GM23338 (cell line): Measurements from ENCODE around the gene XYLT1. TPM values are rescaled to one million over a fixed set of nuclear protein-coding genes. Genes with fewer than 3 reads are reported as not detected.
"Not testable (repeated sequence)": the region's sequence is repeated elsewhere in the genome, so short reads cannot be mapped to it uniquely, and the experiment has no call there.

Experiments
- ATAC-seq: fragments of 200-7000 bp; cut with Tn5 transposase; 3 replicates; pipeline ENCODE4 v1.9.1; 2020
- DNase-seq: peaks from one replicate; pipeline ENCODE4 v3.0.0-alpha.2; 2015; ENCODE audit warnings: low spot score
- H2AFZ ChIP-seq: fragments of 200-600 bp; sonication (generic); 2 replicates; pipeline ENCODE4 v1.8.0; 2016; ENCODE audit warnings: antibody characterized with exemption, mild to moderate bottlenecking, moderate library complexity
- H3F3A ChIP-seq: fragments of 200-600 bp; sonication (generic); replicated peaks from 2 replicates; pipeline ENCODE4 v1.8.0; 2017; ENCODE audit warnings: antibody characterized with exemption, mixed run types, low read depth
- H3K27ac ChIP-seq: fragments of 200-600 bp; sonication (generic); 2 replicates; pipeline ENCODE4 v1.6.1; 2016; ENCODE audit warnings: low read depth
- H3K27me3 ChIP-seq: fragments of 200-600 bp; sonication (generic); 2 replicates; pipeline ENCODE4 v1.8.0; 2016; ENCODE audit warnings: mild to moderate bottlenecking, mixed run types, moderate library complexity; ENCODE audit not compliant: insufficient read depth
- H3K36me3 ChIP-seq: fragments of 200-600 bp; sonication (generic); 2 replicates; pipeline ENCODE4 v1.8.0; 2016; ENCODE audit warnings: mild to moderate bottlenecking; ENCODE audit not compliant: insufficient read depth
- H3K4me1 ChIP-seq: fragments of 200-600 bp; sonication (generic); 2 replicates; pipeline ENCODE4 v1.8.0; 2016; ENCODE audit warnings: mild to moderate bottlenecking, moderate library complexity; ENCODE audit not compliant: insufficient read depth
- H3K4me2 ChIP-seq: fragments of 200-600 bp; sonication (generic); 2 replicates; pipeline ENCODE4 v1.7.1; 2017; ENCODE audit warnings: mixed run types
- H3K4me3 ChIP-seq: fragments of 200-600 bp; sonication (generic); 2 replicates; pipeline ENCODE4 v1.6.1; 2016; ENCODE audit warnings: mixed run types
- H3K79me2 ChIP-seq: fragments of 200-600 bp; sonication (generic); replicated peaks from 2 replicates; pipeline ENCODE4 v1.8.0; 2017; ENCODE audit warnings: mild to moderate bottlenecking; ENCODE audit not compliant: insufficient read depth
- H3K9me2 ChIP-seq: fragments of 200-600 bp; sonication (generic); 2 replicates; pipeline ENCODE4 v1.8.0; 2017; ENCODE audit not compliant: insufficient read depth
- H4K20me1 ChIP-seq: fragments of 200-600 bp; sonication (generic); replicated peaks from 2 replicates; pipeline ENCODE4 v1.8.0; 2017; ENCODE audit warnings: mild to moderate bottlenecking; ENCODE audit not compliant: insufficient read depth
- H3K27ac Mint-ChIP-seq: 2 replicates; pipeline ENCODE4 v1.8.0; 2020; ENCODE audit warnings: inconsistent platforms, mild to moderate bottlenecking, moderate library complexity, mixed read lengths
- H3K27me3 Mint-ChIP-seq: 3 replicates; pipeline ENCODE4 v1.8.0; 2022; ENCODE audit warnings: low read depth, mild to moderate bottlenecking, moderate library complexity, mixed read lengths, inconsistent platforms; ENCODE audit not compliant: insufficient read depth, poor library complexity
- H3K36me3 Mint-ChIP-seq: 3 replicates; pipeline ENCODE4 v1.8.0; 2021; ENCODE audit warnings: low read depth, mild to moderate bottlenecking, inconsistent platforms, moderate library complexity, mixed read lengths
- H3K4me1 Mint-ChIP-seq: 3 replicates; pipeline ENCODE4 v1.8.0; 2020; ENCODE audit warnings: mild to moderate bottlenecking, inconsistent platforms, mixed read lengths
- H3K4me3 Mint-ChIP-seq: 3 replicates; pipeline ENCODE4 v1.8.0; 2021; ENCODE audit warnings: moderate library complexity, mild to moderate bottlenecking, inconsistent platforms, mixed read lengths
- H3K9me3 Mint-ChIP-seq: 3 replicates; pipeline ENCODE4 v1.8.0; 2020; ENCODE audit warnings: moderate library complexity, mild to moderate bottlenecking, inconsistent platforms, mixed read lengths
- CREB1 ChIP-seq: fragments of 250-450 bp; sonication (Bioruptor Pico); IDR thresholded peaks from 2 replicates; pipeline ENCODE4 v1.5.0; 2020; ENCODE audit warnings: low read depth, mild to moderate bottlenecking, moderate library complexity
- ETS1 ChIP-seq: IDR thresholded peaks from 2 replicates; pipeline ENCODE4 v1.6.1; 2016; ENCODE audit warnings: antibody characterized with exemption
- EZH2 ChIP-seq: fragments of 200-600 bp; sonication (generic); IDR thresholded peaks from one replicate; pipeline ENCODE4 v1.8.0; 2017; ENCODE audit warnings: antibody characterized with exemption, mild to moderate bottlenecking, low read depth; ENCODE audit not compliant: unreplicated experiment
- EZH2phosphoT487 ChIP-seq: fragments of 200-600 bp; sonication (generic); IDR thresholded peaks from one replicate; pipeline ENCODE4 v1.8.1; 2018; ENCODE audit warnings: antibody characterized with exemption; ENCODE audit not compliant: unreplicated experiment
- JUNB ChIP-seq: IDR thresholded peaks from one replicate; pipeline ENCODE4 v1.6.1; 2016; ENCODE audit warnings: antibody characterized with exemption; ENCODE audit not compliant: unreplicated experiment
- NANOG ChIP-seq: IDR thresholded peaks from 2 replicates; pipeline ENCODE4 v1.6.1; 2016; ENCODE audit warnings: antibody characterized with exemption, borderline replicate concordance
- POLR2AphosphoS5 ChIP-seq: IDR thresholded peaks from 2 replicates; pipeline ENCODE4 v1.6.1; 2016; ENCODE audit warnings: antibody characterized with exemption, low read depth
- REST ChIP-seq: IDR thresholded peaks from one replicate; pipeline ENCODE4 v1.6.1; 2018; ENCODE audit warnings: antibody characterized with exemption; ENCODE audit not compliant: unreplicated experiment
- STAT1 ChIP-seq: IDR thresholded peaks from one replicate; pipeline ENCODE4 v1.6.1; 2016; ENCODE audit warnings: antibody characterized with exemption; ENCODE audit not compliant: unreplicated experiment
- ZNF114 ChIP-seq: fragments of 250-450 bp; sonication (Bioruptor Pico); IDR thresholded peaks from 2 replicates; pipeline ENCODE4 v1.5.0; 2020; ENCODE audit warnings: mild to moderate bottlenecking, moderate library complexity
- ZNF331 ChIP-seq: fragments of 250-450 bp; sonication (Bioruptor Pico); IDR thresholded peaks from 2 replicates; pipeline ENCODE4 v1.5.0; 2020; ENCODE audit warnings: low read depth, mild to moderate bottlenecking, moderate library complexity
- ZNF462 ChIP-seq: fragments of 250-450 bp; sonication (Bioruptor Pico); IDR thresholded peaks from 2 replicates; pipeline ENCODE4 v1.5.0; 2020; ENCODE audit warnings: mild to moderate bottlenecking, moderate library complexity
- polyA plus RNA-seq: library from polyadenylated mRNA; unstranded; fragments of >200 nt; fragmentation: Nextera tagmentation; extraction: Ambion mirVana; gene quantifications from 2 replicates; pipeline ENCODE4 v1.2.1, GENCODE V29; 2016
- total RNA-seq: library from RNA; depleted of rRNA; stranded (reverse); fragments of >200 nt; shearing (Covaris generic); gene quantifications from 2 replicates; pipeline ENCODE4 v1.2.3, GENCODE V29; 2014

XYLT1 gene
- total and polyA plus RNA-seq, 2 experiments from 2014 or later: 3.5 to 24.7 TPM

GRCh38 chr16:17482341-17482740, 11.6 kb upstream of the XYLT1 start:
- H4K20me1 ChIP-seq, H3F3A ChIP-seq, H3K4me3 ChIP-seq, H2AFZ ChIP-seq, H3K4me1 ChIP-seq, H3K27me3 ChIP-seq, H3K79me2 ChIP-seq, H3K9me3 Mint-ChIP-seq, DNase-seq, H3K27ac ChIP-seq, H3K4me2 ChIP-seq, H3K27ac Mint-ChIP-seq, H3K4me3 Mint-ChIP-seq, ATAC-seq, H3K9me2 ChIP-seq, H3K36me3 ChIP-seq, H3K36me3 Mint-ChIP-seq: not testable (repeated sequence)
- Mint-ChIP-seq H3K4me1 (peaks cover 10% of the 10 kb centered on the region), H3K27me3 (peaks cover 12% of the 10 kb centered on the region)

GRCh38 chr16:17481736-17482135, 11.0 kb upstream of the XYLT1 start:
- Histone ChIP-seq H3K27ac (no peak overlapping the region), H3K36me3 (no peaks in the 10 kb centered on the region), H3K4me2 (no peak overlapping the region), H4K20me1 (no peaks in the 10 kb centered on the region), H3K79me2 (no peaks in the 10 kb centered on the region), H3K4me1 (peaks cover 6% of the 10 kb centered on the region; the same call in 1 of the 2 replicates), H2AFZ (no peak overlapping the region), H3K27me3 (no peaks in the 10 kb centered on the region), H3F3A (no peaks in the 10 kb centered on the region), H3K4me3 (no peak overlapping the region), H3K9me2 (no peaks in the 10 kb centered on the region)
- H3K27me3 Mint-ChIP-seq: peaks cover 12% of the 10 kb centered on the region
- no peak for ATAC-seq
- DNase-seq: no peak
- H3K36me3 Mint-ChIP-seq: no peaks in the 10 kb centered on the region; the same call in 2 of the 3 replicates
- no peak overlapping the region for H3K27ac Mint-ChIP-seq
- H3K4me1 Mint-ChIP-seq: peaks cover 15% of the 10 kb centered on the region
- peaks cover 10% of the 10 kb centered on the region; the same call in 2 of the 3 replicates for H3K9me3 Mint-ChIP-seq
- H3K4me3 Mint-ChIP-seq: no peak overlapping the region
- TF ChIP-seq CREB1 (CRISPR knock-in tag) (no peak), EZH2 (no peak), ZNF462 (CRISPR knock-in tag) (no peak), ETS1 (no peak), STAT1 (no peak), POLR2AphosphoS5 (no peak), NANOG (no peak), REST (no peak), JUNB (no peak), ZNF331 (CRISPR knock-in tag) (no peak), ZNF114 (CRISPR knock-in tag) (no peak), EZH2phosphoT487 (no peak)
